HepG2 (cell line): ENCODE results near the gene SKP1. TPM values are rescaled to one million over a fixed set of nuclear protein-coding genes. Genes with fewer than 3 reads are reported as not detected.
"Not testable (repeated sequence)": the region's sequence is repeated elsewhere in the genome, so short reads cannot be mapped to it uniquely, and the experiment has no call there.

ENCODE experiments used
- ATAC-seq: fragments of 200-7000 bp; cut with Tn5 transposase; 3 replicates; pipeline ENCODE4 v1.9.1; 2020; ENCODE audit warnings: mild to moderate bottlenecking, moderate library complexity
- BruUV-seq: library from RNA; stranded (reverse); fragments of 400-500 nt; replicated peaks from 2 replicates; lab custom pipeline; 2021; lab: Mats Ljungman, UMichigan
- CTCF ChIA-PET: fragments of 300-600 bp; formaldehyde crosslinking; extraction: SDS; loops from one replicate; lab custom pipeline; 2021; ENCODE audit warnings: low total read pairs, inconsistent platforms, low intra/inter-chr PET ratio; lab: Yijun Ruan, JAX
- POLR2A ChIA-PET: fragments of 350-600 bp; sonication (Branson Sonifier 250); formaldehyde crosslinking; loops from one replicate; lab custom pipeline; 2020; ENCODE audit warnings: antibody characterized with exemption, inconsistent platforms; lab: Yijun Ruan, JAX
- DNase-seq: peaks from one replicate; pipeline ENCODE4 v3.0.0-alpha.2; 2015; ENCODE audit warnings: low spot score
- FAIRE-seq: peaks from 3 replicates; lab custom pipeline; 2011; peaks lifted over from hg19 to GRCh38; lab: Jason Lieb, UNC
- H2AFZ ChIP-seq: one replicate; pipeline ENCODE4 v1.6.1; 2011; ENCODE audit warnings: low read length, inconsistent platforms
- H3K27ac ChIP-seq: fragments of 300-600 bp; 3 replicates; pipeline ENCODE4 v1.8.0; 2011; ENCODE audit warnings: mixed run types, mild to moderate bottlenecking, mixed read lengths, low read length, inconsistent platforms; ENCODE audit not compliant: insufficient read depth; ENCODE audit errors: extremely low read length
- H3K27me3 ChIP-seq, 2 experiments: fragments of 200-600 bp in 1 of 2; 2 replicates in 1 of 2; 3 replicates in 1 of 2; pipeline versions ENCODE4 v1.6.0 to v1.8.0; 2011; ENCODE audit warnings: low read length in 2 of 2, mild to moderate bottlenecking in 2 of 2, moderate library complexity in 2 of 2, inconsistent platforms in 1 of 2; ENCODE audit not compliant: insufficient read depth in 2 of 2, control insufficient read depth in 1 of 2
- H3K36me3 ChIP-seq, 2 experiments: fragments of 200-600 bp in 1 of 2; replicated peaks in 1 of 2; 2 replicates in 1 of 2; 3 replicates in 1 of 2; pipeline versions ENCODE4 v1.5.1 to v1.8.0; 2011; ENCODE audit warnings: low read length in 2 of 2, inconsistent platforms in 1 of 2; ENCODE audit not compliant: insufficient read depth in 2 of 2, control insufficient read depth in 1 of 2
- H3K4me1 ChIP-seq: 2 replicates; pipeline ENCODE4 v1.5.1; 2012; ENCODE audit warnings: low read length, inconsistent platforms; ENCODE audit not compliant: insufficient read depth
- H3K4me2 ChIP-seq: 2 replicates; pipeline ENCODE4 v1.6.0; 2011; ENCODE audit warnings: low read depth, low read length, inconsistent platforms
- H3K4me3 ChIP-seq, 3 experiments: fragments of 200-600 bp in 1 of 3; sonication (generic), shearing (Covaris generic) in 1 of 3; replicated peaks in 1 of 3; 2 replicates each; pipeline ENCODE4 v1.5.1; 2011 to 2016; ENCODE audit warnings: low read length in 3 of 3, inconsistent platforms in 2 of 3, low read depth in 2 of 3, mild to moderate bottlenecking in 2 of 3, control low read depth in 1 of 3, mixed read lengths in 1 of 3; ENCODE audit not compliant: insufficient read depth in 1 of 3
- H3K79me2 ChIP-seq: one replicate; pipeline ENCODE4 v1.6.1; 2011; ENCODE audit warnings: low read length, inconsistent platforms; ENCODE audit not compliant: insufficient read depth
- H3K9ac ChIP-seq: 2 replicates; pipeline ENCODE4 v1.6.0; 2011; ENCODE audit warnings: mild to moderate bottlenecking, low read depth, low read length, inconsistent platforms; ENCODE audit not compliant: insufficient read depth
- H3K9me3 ChIP-seq: 2 replicates; pipeline ENCODE4 v1.5.1; 2012; ENCODE audit warnings: mild to moderate bottlenecking, low read length
- H4K20me1 ChIP-seq: 2 replicates; pipeline ENCODE4 v1.6.0; 2011; ENCODE audit warnings: inconsistent platforms, mild to moderate bottlenecking, low read length, moderate library complexity; ENCODE audit not compliant: insufficient read depth
- NFYB ChIP-seq: sonication (generic); formaldehyde crosslinking; IDR thresholded peaks from 2 replicates; pipeline ENCODE4 v1.4.0; 2020; ENCODE audit warnings: missing genetic modification reagents
- ZNF121 ChIP-seq: sonication (generic); formaldehyde crosslinking; IDR thresholded peaks from 2 replicates; pipeline ENCODE4 v1.5.0; 2020; ENCODE audit warnings: mild to moderate bottlenecking, missing genetic modification reagents
- WGBS: methylation state at CpG from one replicate; pipeline ENCODE4 v1.1.6; 2017; ENCODE audit warnings: low lambda C conversion rate; 5-methylcytosine and 5-hydroxymethylcytosine counted together
- in situ Hi-C: cut with HindIII; loops from 2 replicates; pipeline ENCODE4 v1.10.0; 2017; ENCODE audit warnings: low pct_unique_long_range_greater_than_20kb; ENCODE audit not compliant: extremely low pct_ligation_motif_present
- intact Hi-C: fragments of 100-400 bp; cut with micrococcal nuclease; formaldehyde crosslinking; loops from one replicate; pipeline ENCODE4 v1.10.0; 2022; ENCODE audit not compliant: unreplicated experiment
- polyA plus RNA-seq, 8 experiments: library from polyadenylated mRNA; depleted of rRNA in 3 of 8; stranded (reverse) in 7 of 8; unstranded in 1 of 8; fragments of >200 nt; fragmentation: Illumina TruSeq in 4 of 8; extraction: Trizol in 4 of 8; gene quantifications; 2 replicates each; pipeline versions ENCODE4 v1.2.1 to v1.2.3, GENCODE V29; 2011 to 2016; ENCODE audit warnings: low read depth in 4 of 8, missing spikeins in 1 of 8, mixed read lengths in 1 of 8; ENCODE audit not compliant: insufficient read depth in 1 of 8
- total RNA-seq, 5 experiments: library from RNA; depleted of rRNA; stranded (reverse); fragments of >200 nt; fragmentation: Illumina TruSeq; extraction: Trizol; gene quantifications; 2 replicates each; pipeline ENCODE4 v1.2.3, GENCODE V29; 2016; ENCODE audit warnings: low read depth in 1 of 5
- TF ChIP-seq, protein P1 (sequence below): IDR thresholded peaks from 2 replicates; pipeline ENCODE4 v1.6.1; 2016; ENCODE audit warnings: mild to moderate bottlenecking
- TF ChIP-seq, protein P2 (sequence below): sonication (generic); formaldehyde crosslinking; IDR thresholded peaks from 2 replicates; pipeline ENCODE4 v1.5.0; 2020; ENCODE audit warnings: missing genetic modification reagents

The SKP1 gene
- total and polyA plus RNA-seq, 2 of the 13 experiments (the other 11 are each of a cell fraction or from before 2014, with no cell fraction given), result 134 to 340 TPM

DNA sequence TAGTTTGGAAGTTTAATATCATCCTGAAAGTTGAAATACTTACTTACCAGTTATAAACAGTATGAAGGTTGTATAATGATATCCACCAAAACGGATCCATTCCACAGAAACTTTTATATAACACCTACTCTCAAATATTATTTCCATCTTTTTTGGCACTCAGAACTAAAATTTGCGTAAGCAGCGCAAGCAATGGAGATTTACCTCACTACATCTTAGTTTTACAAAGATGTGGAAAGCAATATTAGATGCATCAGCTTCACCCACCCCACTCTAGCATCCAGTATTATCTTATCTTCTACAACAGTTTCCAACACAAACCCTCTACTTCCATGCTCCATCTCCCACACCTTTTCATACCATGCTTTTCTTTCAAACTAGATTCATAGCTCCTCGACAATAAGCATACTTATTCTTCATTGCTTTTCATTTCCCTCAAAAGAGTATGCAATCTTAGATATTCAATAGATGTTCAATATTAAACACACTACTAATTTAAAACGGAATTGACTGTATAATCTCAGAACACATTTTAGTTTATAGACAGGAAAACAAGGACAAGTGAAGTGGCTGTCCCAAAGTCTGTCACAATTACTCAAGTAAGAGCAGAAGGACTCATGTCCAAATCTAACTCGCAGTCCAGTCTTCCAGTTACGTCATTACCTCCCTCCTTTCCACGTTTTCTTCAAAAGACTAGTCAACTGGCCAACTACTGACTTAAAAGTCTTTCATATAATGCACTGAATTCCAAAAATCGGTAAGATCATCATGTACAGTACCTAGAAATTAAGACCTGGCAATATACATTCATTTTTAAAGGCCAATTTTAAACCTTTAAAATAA lies 46.9 kb upstream of the SKP1 start (continued):
- no peak for TF ChIP-seq NFYB (CRISPR knock-in tag)
- TF ChIP-seq, protein P1, sequence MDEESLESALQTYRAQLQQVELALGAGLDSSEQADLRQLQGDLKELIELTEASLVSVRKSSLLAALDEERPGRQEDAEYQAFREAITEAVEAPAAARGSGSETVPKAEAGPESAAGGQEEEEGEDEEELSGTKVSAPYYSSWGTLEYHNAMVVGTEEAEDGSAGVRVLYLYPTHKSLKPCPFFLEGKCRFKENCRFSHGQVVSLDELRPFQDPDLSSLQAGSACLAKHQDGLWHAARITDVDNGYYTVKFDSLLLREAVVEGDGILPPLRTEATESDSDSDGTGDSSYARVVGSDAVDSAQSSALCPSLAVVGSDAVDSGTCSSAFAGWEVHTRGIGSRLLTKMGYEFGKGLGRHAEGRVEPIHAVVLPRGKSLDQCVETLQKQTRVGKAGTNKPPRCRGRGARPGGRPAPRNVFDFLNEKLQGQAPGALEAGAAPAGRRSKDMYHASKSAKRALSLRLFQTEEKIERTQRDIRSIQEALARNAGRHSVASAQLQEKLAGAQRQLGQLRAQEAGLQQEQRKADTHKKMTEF (CRISPR knock-in tag), result peak; percentile 30; the same call in 1 of the 2 replicates
- TF ChIP-seq, protein P2, sequence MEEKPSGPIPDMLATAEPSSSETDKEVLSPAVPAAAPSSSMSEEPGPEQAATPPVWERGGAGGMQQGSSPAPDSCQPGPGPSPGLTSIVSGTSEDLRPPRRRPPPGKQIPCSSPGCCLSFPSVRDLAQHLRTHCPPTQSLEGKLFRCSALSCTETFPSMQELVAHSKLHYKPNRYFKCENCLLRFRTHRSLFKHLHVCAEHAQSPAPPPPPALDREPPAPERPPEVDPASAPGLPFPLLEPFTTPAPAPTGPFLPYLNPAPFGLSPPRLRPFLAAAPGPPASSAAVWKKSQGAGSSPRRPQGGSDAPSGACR (CRISPR knock-in tag), result no peak

DNA sequence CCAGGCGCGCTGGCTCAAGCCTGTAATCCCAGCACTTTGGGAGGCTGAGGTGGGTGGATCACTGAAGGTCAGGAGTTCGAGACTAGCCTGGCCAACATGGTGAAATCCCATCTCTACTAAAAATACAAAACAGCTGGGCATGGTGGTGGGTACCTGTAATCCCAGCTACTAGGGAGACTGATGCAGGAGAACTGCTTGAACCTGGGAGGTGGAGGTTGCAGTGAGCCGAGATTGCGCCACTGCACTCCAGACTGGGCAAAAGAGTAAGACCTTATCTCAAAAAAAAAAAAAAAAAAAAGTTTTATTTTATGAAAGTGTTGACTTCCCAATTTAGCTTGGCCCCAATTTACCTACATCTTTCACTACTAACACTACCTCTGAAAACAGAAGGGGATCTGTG lies 44.9 kb upstream of the SKP1 start:
- intact Hi-C loops, H3K27ac ChIP-seq, H2AFZ ChIP-seq, H3K27me3 ChIP-seq: not testable (repeated sequence)
- 88% methylated on average over 5 of the region's 5 CpGs for WGBS
- POLR2A ChIA-PET, result interaction anchor here (0.7 to 1.3 kb wide), 2 partner anchors 22 to 55 kb away, joined by 4 read pairs; no protein-coding TSS in a partner anchor
- 0 out of 2 replicates have a peak, but pooled peaks have one; percentile 43 for TF ChIP-seq ZNF121
- TF ChIP-seq, all 625 proteins: peak for 1; not testable (repeated sequence) for 624
- DNase-seq, CTCF ChIA-PET, in situ Hi-C loops, H3K9ac ChIP-seq, H3K9me3 ChIP-seq, BruUV-seq, H3K4me3 ChIP-seq, ATAC-seq, FAIRE-seq, H3K36me3 ChIP-seq: not testable (repeated sequence)
- H3K4me2 ChIP-seq, result peak overlapping the region; percentile 86
- peaks cover 74% of the 10 kb centered on the region for H4K20me1 ChIP-seq
- H3K4me1 ChIP-seq, result peaks cover 59% of the 10 kb centered on the region
- H3K79me2 ChIP-seq, result peaks cover 89% of the 10 kb centered on the region
